Measurements from ENCODE around the gene HS6ST1.

DNA sequence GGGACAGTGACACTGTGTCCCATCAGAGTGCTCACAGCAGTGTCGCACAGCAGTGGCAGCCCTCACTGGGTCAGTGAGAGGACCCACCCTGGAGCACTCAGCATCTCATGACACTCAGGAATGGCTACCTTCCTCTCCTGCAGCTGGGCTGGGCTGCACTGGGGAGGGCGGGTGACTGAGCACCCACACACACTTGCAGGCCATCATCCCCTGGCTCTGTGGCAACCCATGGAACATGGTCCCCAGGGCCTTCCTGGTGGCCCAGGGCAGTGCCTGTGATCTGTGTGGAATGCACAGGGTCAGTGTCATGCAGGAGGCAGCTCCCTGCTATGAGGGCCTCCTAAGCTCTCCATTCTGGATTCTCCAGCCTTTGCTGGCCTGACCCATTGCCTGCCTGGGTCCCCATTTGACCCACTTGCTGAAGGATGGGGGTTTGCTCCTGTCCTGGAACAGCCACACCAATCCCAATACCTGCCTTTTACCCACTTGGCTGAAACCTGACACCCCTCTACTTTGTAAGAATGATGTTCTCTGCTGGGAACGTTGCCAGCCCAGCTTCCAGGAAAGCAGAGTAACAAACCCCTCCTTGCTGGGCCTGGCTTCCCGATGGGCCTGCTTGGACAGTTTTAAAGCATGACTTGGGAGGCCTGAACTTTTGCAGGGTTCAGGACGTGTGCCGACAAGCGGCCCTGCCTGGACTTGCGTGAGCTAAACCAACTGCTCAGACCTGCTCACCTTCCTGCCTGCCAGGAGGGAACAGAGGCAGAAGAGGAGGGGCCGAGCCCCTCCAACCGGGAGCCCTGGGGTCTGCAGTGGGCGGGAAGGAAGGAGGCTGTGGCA lies 13.7 kb downstream of the HS6ST1 start:
- TF ChIP-seq, protein P1, sequence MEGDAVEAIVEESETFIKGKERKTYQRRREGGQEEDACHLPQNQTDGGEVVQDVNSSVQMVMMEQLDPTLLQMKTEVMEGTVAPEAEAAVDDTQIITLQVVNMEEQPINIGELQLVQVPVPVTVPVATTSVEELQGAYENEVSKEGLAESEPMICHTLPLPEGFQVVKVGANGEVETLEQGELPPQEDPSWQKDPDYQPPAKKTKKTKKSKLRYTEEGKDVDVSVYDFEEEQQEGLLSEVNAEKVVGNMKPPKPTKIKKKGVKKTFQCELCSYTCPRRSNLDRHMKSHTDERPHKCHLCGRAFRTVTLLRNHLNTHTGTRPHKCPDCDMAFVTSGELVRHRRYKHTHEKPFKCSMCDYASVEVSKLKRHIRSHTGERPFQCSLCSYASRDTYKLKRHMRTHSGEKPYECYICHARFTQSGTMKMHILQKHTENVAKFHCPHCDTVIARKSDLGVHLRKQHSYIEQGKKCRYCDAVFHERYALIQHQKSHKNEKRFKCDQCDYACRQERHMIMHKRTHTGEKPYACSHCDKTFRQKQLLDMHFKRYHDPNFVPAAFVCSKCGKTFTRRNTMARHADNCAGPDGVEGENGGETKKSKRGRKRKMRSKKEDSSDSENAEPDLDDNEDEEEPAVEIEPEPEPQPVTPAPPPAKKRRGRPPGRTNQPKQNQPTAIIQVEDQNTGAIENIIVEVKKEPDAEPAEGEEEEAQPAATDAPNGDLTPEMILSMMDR (IDR thresholded peaks at IDR 0.05; ENCODE audit: borderline replicate concordance, extremely low read depth, low read length, poor library complexity, severe bottlenecking): no peak
- no peak for TF ChIP-seq EZH2 (IDR thresholded peaks at IDR 0.05; ENCODE audit: borderline replicate concordance, low read depth, low read length, severe bottlenecking)
